CD4-positive, alpha-beta T cell (primary cell): ENCODE results near the gene RBM15. TPM values are rescaled to one million over a fixed set of nuclear protein-coding genes. Genes with fewer than 3 reads are reported as not detected.

Experiments used
- ATAC-seq: fragments of 200-7000 bp; cut with Tn5 transposase; one replicate; pipeline ENCODE4 v1.10.0; 2022; ENCODE audit warnings: mild to moderate bottlenecking; ENCODE audit not compliant: poor library complexity
- CTCF ChIA-PET: fragments of 350-600 bp; sonication (Branson Sonifier 250); formaldehyde crosslinking; loops from one replicate; lab custom pipeline; 2021; ENCODE audit warnings: antibody characterized with exemption, inconsistent platforms; lab: Charles Lee
- POLR2A ChIA-PET: fragments of 350-600 bp; sonication (Branson Sonifier 250); formaldehyde crosslinking; loops from one replicate; lab custom pipeline; 2021; ENCODE audit warnings: antibody characterized with exemption, inconsistent platforms; lab: Charles Lee
- DNase-seq, 14 experiments: peaks; one replicate each; pipeline ENCODE4 v3.0.0-alpha.2; 2013 to 2020; ENCODE audit warnings: mixed read lengths in 2 of 14
- H3K27ac ChIP-seq, 2 donors: one replicate each; pipeline versions ENCODE4 v1.5.1 to v1.7.0; 2013; ENCODE audit warnings: low read length in 2 of 2, low read depth in 1 of 2, mild to moderate bottlenecking in 1 of 2
- H3K27me3 ChIP-seq, 2 experiments: 1 replicate in 1 of 2; 2 replicates in 1 of 2; pipeline versions ENCODE4 v1.6.1 to v1.7.0; 2013; ENCODE audit warnings: low read length in 2 of 2, control low read depth in 1 of 2, mild to moderate bottlenecking in 1 of 2, moderate library complexity in 1 of 2; ENCODE audit not compliant: insufficient read depth in 2 of 2, control insufficient read depth in 1 of 2
- H3K36me3 ChIP-seq: one replicate; pipeline ENCODE4 v1.6.1; 2013; ENCODE audit warnings: low read length, control low read depth; ENCODE audit not compliant: insufficient read depth
- H3K4me1 ChIP-seq: one replicate; pipeline ENCODE4 v1.6.1; 2013; ENCODE audit warnings: low read length, control low read depth; ENCODE audit not compliant: insufficient read depth
- H3K4me3 ChIP-seq: one replicate; pipeline ENCODE4 v1.5.1; 2013; ENCODE audit warnings: mild to moderate bottlenecking, low read length, moderate library complexity
- H3K9me3 ChIP-seq, 2 experiments: 1 replicate in 1 of 2; 2 replicates in 1 of 2; pipeline versions ENCODE4 v1.6.1 to v1.7.0; 2013; ENCODE audit warnings: low read length in 2 of 2, mild to moderate bottlenecking in 2 of 2, control low read depth in 1 of 2, moderate library complexity in 1 of 2; ENCODE audit not compliant: control insufficient read depth in 1 of 2, insufficient read depth in 1 of 2
- H3K27ac Mint-ChIP-seq: one replicate; pipeline ENCODE4 v1.8.0; 2020; ENCODE audit warnings: mixed read lengths
- H3K27me3 Mint-ChIP-seq: one replicate; pipeline ENCODE4 v1.8.0; 2021; ENCODE audit warnings: mixed read lengths
- H3K36me3 Mint-ChIP-seq: one replicate; pipeline ENCODE4 v1.8.0; 2021; ENCODE audit warnings: low read depth, mixed read lengths
- H3K4me1 Mint-ChIP-seq: one replicate; pipeline ENCODE4 v1.8.0; 2021; ENCODE audit warnings: low read depth, mixed read lengths
- H3K4me3 Mint-ChIP-seq: one replicate; pipeline ENCODE4 v1.8.0; 2020; ENCODE audit warnings: mild to moderate bottlenecking, mixed read lengths
- H3K9me3 Mint-ChIP-seq: one replicate; pipeline ENCODE4 v1.8.0; 2020; ENCODE audit warnings: mixed read lengths
- CTCF ChIP-seq: fragments of 200-600 bp; IDR thresholded peaks from one replicate; pipeline ENCODE4 v1.8.0; 2022; ENCODE audit warnings: antibody characterized with exemption, mild to moderate bottlenecking
- intact Hi-C, 2 experiments: fragments of 100-400 bp; cut with DNase I in 1 of 2; cut with micrococcal nuclease in 1 of 2; formaldehyde crosslinking; loops; one replicate each; pipeline versions ENCODE4 v1.15.1 to v1.9.0; 2023 to 2025; cut with DNase I, micrococcal nuclease
- total RNA-seq, 174 experiments: library from RNA in 2 of 174; stranded (reverse) in 2 of 174; gene quantifications; one replicate each; pipeline ENCODE4 v1.2.3 and lab custom pipeline; 2021 to 2026

Gene RBM15
- total RNA-seq, 2 experiments from 2014 or later = 49.4 to 49.7 TPM

GRCh38 chr1:110309139-110309538 is 30.0 kb upstream of the RBM15 start:
- Mint-ChIP-seq H3K36me3 (no peaks in the 10 kb centered on the region), H3K9me3 (no peaks in the 10 kb centered on the region), H3K27me3 (no peaks in the 10 kb centered on the region), H3K27ac (no peak overlapping the region), H3K4me1 (no peaks in the 10 kb centered on the region), H3K4me3 (no peak overlapping the region)
- Histone ChIP-seq H3K4me3 (no peak overlapping the region), H3K36me3 (no peaks in the 10 kb centered on the region), H3K27me3 (no peaks in the 10 kb centered on the region), H3K9me3 (no peaks in the 10 kb centered on the region), H3K4me1 (peaks cover 7% of the 10 kb centered on the region), H3K27ac (no peak overlapping the region)
- intact Hi-C loops = no loop called here
- ATAC-seq (no peak), DNase-seq (no peak)
- POLR2A ChIA-PET = interaction anchor here (1.2 kb wide), 1 partner anchor 29 kb away, joined by 6 read pairs; the partner anchor contains the start of gene RBM15
- TF ChIP-seq CTCF = no peak
- CTCF ChIA-PET = interaction anchor here (8.5 kb wide), 1 partner anchor 100 kb away, joined by 123 read pairs; the partner anchor contains the start of gene KCNC4

- ChIA-PET CTCF (interaction anchor here (8.5 kb wide), 1 partner anchor 100 kb away, joined by 123 read pairs; the partner anchor contains the start of gene KCNC4), POLR2A (interaction anchor here (1.2 to 1.4 kb wide), 2 partner anchors 29 to 102 kb away, joined by 6 read pairs; partner anchors contain the start of gene RBM15)
- H3K4me1 Mint-ChIP-seq = no peaks in the 10 kb centered on the region
- no peaks in the 10 kb centered on the region for H3K27me3 Mint-ChIP-seq
- TF ChIP-seq CTCF = no peak
- H3K4me3 Mint-ChIP-seq = no peak overlapping the region
- Histone ChIP-seq H3K27ac (no peak overlapping the region), H3K36me3 (no peaks in the 10 kb centered on the region), H3K4me1 (peaks cover 7% of the 10 kb centered on the region), H3K27me3 (no peaks in the 10 kb centered on the region), H3K9me3 (no peaks in the 10 kb centered on the region), H3K4me3 (no peak overlapping the region)
- no peaks in the 10 kb centered on the region for H3K9me3 Mint-ChIP-seq
- intact Hi-C loops = no loop called here
- ATAC-seq = no peak
- no peaks in the 10 kb centered on the region for H3K36me3 Mint-ChIP-seq
- H3K27ac Mint-ChIP-seq = no peak overlapping the region
- no peak for DNase-seq
These were observed 29.4 kb upstream of the RBM15 start for GRCh38 chr1:110309767-110310166.

- no peaks in the 10 kb centered on the region for H3K27me3 Mint-ChIP-seq
- no peak overlapping the region for H3K27ac ChIP-seq
- DNase-seq (no peak), ATAC-seq (no peak)
- intact Hi-C loops = no loop called here
- no peaks in the 10 kb centered on the region for H3K4me1 Mint-ChIP-seq
- no peak overlapping the region for H3K27ac Mint-ChIP-seq
- ChIA-PET CTCF (interaction anchor here (1.0 to 8.5 kb wide), 2 partner anchors 101 to 113 kb away, joined by 3 to 123 read pairs; partner anchors contain the start of gene KCNC4), POLR2A (interaction anchor here (1.0 to 1.4 kb wide), 3 partner anchors 28 to 108 kb away, joined by 3 to 6 read pairs (median 6); partner anchors contain the start of gene RBM15)
- no peaks in the 10 kb centered on the region for H3K27me3 ChIP-seq
- H3K36me3 ChIP-seq = no peaks in the 10 kb centered on the region
- H3K9me3 ChIP-seq = no peaks in the 10 kb centered on the region
- no peak for TF ChIP-seq CTCF
- peaks cover 7% of the 10 kb centered on the region for H3K4me1 ChIP-seq
- H3K9me3 Mint-ChIP-seq = no peaks in the 10 kb centered on the region
- no peaks in the 10 kb centered on the region for H3K36me3 Mint-ChIP-seq
- no peak overlapping the region for H3K4me3 Mint-ChIP-seq
- no peak overlapping the region for H3K4me3 ChIP-seq
These were observed 28.9 kb upstream of the RBM15 start for GRCh38 chr1:110310300-110310699.
